ENCODE results near the gene LYSMD1. TPM values are rescaled to one million over a fixed set of nuclear protein-coding genes. Genes with fewer than 3 reads are reported as not detected.

Gene LYSMD1
- total RNA-seq, 1 experiment from 2014 or later, result 6.3 TPM

- H3K27me3 ChIP-seq (ENCODE audit: low read length), result no peaks in the 10 kb centered on the region
- DNase-seq (no peak), ATAC-seq (no peak)
- no TSS peak for BruUV-seq (replicated peaks)
- CTCF ChIA-PET, result no interaction called here
- H3K9ac ChIP-seq (ENCODE audit: low read length), result no peak overlapping the region
- intact Hi-C loops (cut with micrococcal nuclease), result no loop called here
- H3K79me2 ChIP-seq (ENCODE audit: low read length), result no peaks in the 10 kb centered on the region
- H3K9me2 ChIP-seq (replicated peaks; ENCODE audit: low read length), result no peaks in the 10 kb centered on the region
- no peak for TF ChIP-seq EZH2phosphoT487 (IDR thresholded peaks at IDR 0.05; ENCODE audit: borderline replicate concordance, low read length)
- no peak for TF ChIP-seq CTCF (conservative IDR thresholded peaks at IDR 0.05; ENCODE audit: low read depth, low read length)
- TF ChIP-seq EZH2 (IDR thresholded peaks at IDR 0.05; ENCODE audit: low read length, unreplicated experiment), result no peak
- no peaks in the 10 kb centered on the region for H3K36me3 ChIP-seq (ENCODE audit: low read depth, low read length)
- no peak overlapping the region for H3K4me3 ChIP-seq (ENCODE audit: low read length)
- POLR2A ChIA-PET (ENCODE audit: unreplicated experiment), result no interaction called here
- no peaks in the 10 kb centered on the region for H3F3A ChIP-seq (ENCODE audit: low read length, unreplicated experiment)
- no peaks in the 10 kb centered on the region for H3K4me1 ChIP-seq (ENCODE audit: insufficient read depth, low read length)
- H4K20me1 ChIP-seq (ENCODE audit: low read length), result no peaks in the 10 kb centered on the region
- no peaks in the 10 kb centered on the region for H3K9me3 ChIP-seq (ENCODE audit: low read length)
- H3K4me2 ChIP-seq (ENCODE audit: low read length), result no peak overlapping the region
- no peak overlapping the region for H2AFZ ChIP-seq (ENCODE audit: low read length)
- no peak overlapping the region for H3K27ac ChIP-seq (ENCODE audit: low read length)
Measured at GRCh38 chr1:151131701-151132334, 33.9 kb downstream of the LYSMD1 start.

- Histone ChIP-seq H3K27me3 (ENCODE audit: low read length) (no peaks in the 10 kb centered on the region), H3K9ac (ENCODE audit: low read length) (no peak overlapping the region), H2AFZ (ENCODE audit: low read length) (no peak overlapping the region), H3K4me2 (ENCODE audit: low read length) (no peak overlapping the region), H3K27ac (ENCODE audit: low read length) (no peak overlapping the region), H3K4me3 (ENCODE audit: low read length) (no peak overlapping the region), H3K4me1 (ENCODE audit: insufficient read depth, low read length) (no peaks in the 10 kb centered on the region), H3K36me3 (ENCODE audit: low read depth, low read length) (no peaks in the 10 kb centered on the region), H4K20me1 (ENCODE audit: low read length) (no peaks in the 10 kb centered on the region), H3K79me2 (ENCODE audit: low read length) (no peaks in the 10 kb centered on the region), H3F3A (ENCODE audit: low read length, unreplicated experiment) (no peaks in the 10 kb centered on the region), H3K9me2 (replicated peaks; ENCODE audit: low read length) (no peaks in the 10 kb centered on the region), H3K9me3 (ENCODE audit: low read length) (no peaks in the 10 kb centered on the region)
- CTCF ChIA-PET, result no interaction called here
- no peak for DNase-seq
- POLR2A ChIA-PET (ENCODE audit: unreplicated experiment), result no interaction called here
- no peak for ATAC-seq
- BruUV-seq (replicated peaks), result no TSS peak
- intact Hi-C loops (cut with micrococcal nuclease), result no loop called here
- no peak for TF ChIP-seq EZH2 (IDR thresholded peaks at IDR 0.05; ENCODE audit: low read length, unreplicated experiment)
- TF ChIP-seq CTCF (conservative IDR thresholded peaks at IDR 0.05; ENCODE audit: low read depth, low read length), result no peak
- no peak for TF ChIP-seq EZH2phosphoT487 (IDR thresholded peaks at IDR 0.05; ENCODE audit: borderline replicate concordance, low read length)
Measured at GRCh38 chr1:151130987-151131586, 34.6 kb downstream of the LYSMD1 start.

GRCh38 chr1:151128800-151129199 is 36.9 kb downstream of the LYSMD1 start:
- ATAC-seq, result no peak
- Histone ChIP-seq H3F3A (ENCODE audit: low read length, unreplicated experiment) (no peaks in the 10 kb centered on the region), H3K9me2 (replicated peaks; ENCODE audit: low read length) (no peaks in the 10 kb centered on the region), H3K4me1 (ENCODE audit: insufficient read depth, low read length) (no peaks in the 10 kb centered on the region), H3K27me3 (ENCODE audit: low read length) (no peaks in the 10 kb centered on the region), H3K4me3 (ENCODE audit: low read length) (no peak overlapping the region), H2AFZ (ENCODE audit: low read length) (no peak overlapping the region), H4K20me1 (ENCODE audit: low read length) (no peaks in the 10 kb centered on the region), H3K9ac (ENCODE audit: low read length) (no peak overlapping the region), H3K27ac (ENCODE audit: low read length) (no peak overlapping the region), H3K36me3 (ENCODE audit: low read depth, low read length) (no peaks in the 10 kb centered on the region), H3K9me3 (ENCODE audit: low read length) (no peaks in the 10 kb centered on the region), H3K4me2 (ENCODE audit: low read length) (no peak overlapping the region), H3K79me2 (ENCODE audit: low read length) (no peaks in the 10 kb centered on the region)
- TF ChIP-seq CTCF (conservative IDR thresholded peaks at IDR 0.05; ENCODE audit: low read depth, low read length) (no peak), EZH2phosphoT487 (IDR thresholded peaks at IDR 0.05; ENCODE audit: borderline replicate concordance, low read length) (no peak), EZH2 (IDR thresholded peaks at IDR 0.05; ENCODE audit: low read length, unreplicated experiment) (no peak)
- CTCF ChIA-PET, result interaction anchor here (0.7 kb wide), 1 partner anchor 25 kb away, joined by 10 read pairs; no protein-coding TSS in a partner anchor
- POLR2A ChIA-PET (ENCODE audit: unreplicated experiment), result no interaction called here
- DNase-seq, result no peak
- intact Hi-C loops (cut with micrococcal nuclease), result no loop called here
- BruUV-seq (replicated peaks), result no TSS peak
